K562 (cell line): Measurements from ENCODE around the gene RPL36AL. TPM values are rescaled to one million over a fixed set of nuclear protein-coding genes. Genes with fewer than 3 reads are reported as not detected.

Source experiments
- CC2D1A ChIP-seq: fragments of 450-650 bp; IDR thresholded peaks from 2 replicates; pipeline ENCODE4 v1.6.1; 2017; ENCODE audit warnings: mild to moderate bottlenecking
- HOXB6 ChIP-seq: fragments of 250-450 bp; sonication (Bioruptor Pico); IDR thresholded peaks from 2 replicates; pipeline ENCODE4 v1.5.1; 2022; ENCODE audit warnings: mild to moderate bottlenecking, borderline replicate concordance
- ILF3 ChIP-seq: fragments of 450-650 bp; IDR thresholded peaks from 2 replicates; pipeline ENCODE4 v1.6.1; 2018; ENCODE audit warnings: antibody characterized with exemption, mild to moderate bottlenecking, moderate library complexity, borderline replicate concordance
- KDM5B ChIP-seq: fragments of 200-600 bp; sonication (generic); IDR thresholded peaks from 2 replicates; pipeline ENCODE4 v1.6.1; 2012; ENCODE audit warnings: low read depth, mild to moderate bottlenecking, moderate library complexity, low read length, control low read depth, inconsistent platforms; ENCODE audit not compliant: insufficient replicate concordance
- NCOR1 ChIP-seq: fragments of 450-650 bp; IDR thresholded peaks from 2 replicates; pipeline ENCODE4 v1.6.1; 2016; ENCODE audit warnings: mild to moderate bottlenecking, moderate library complexity
- POLR2A ChIP-seq: fragments of 450-650 bp; conservative IDR thresholded peaks from 2 replicates; pipeline ENCODE4 v1.6.1; 2016
- POLR2AphosphoS2 ChIP-seq: IDR thresholded peaks from 2 replicates; pipeline ENCODE4 v1.6.1; 2012; ENCODE audit warnings: low read length, improper control_type of control experiment
- POLR2B ChIP-seq: fragments of 450-650 bp; IDR thresholded peaks from 2 replicates; pipeline ENCODE4 v1.6.1; 2018; ENCODE audit warnings: low read depth; ENCODE audit not compliant: partially characterized antibody
- SUPT5H ChIP-seq: fragments of 450-650 bp; IDR thresholded peaks from 2 replicates; pipeline ENCODE4 v1.6.1; 2016
- TEAD4 ChIP-seq, 2 experiments: sonication (generic) in 1 of 2; formaldehyde crosslinking in 1 of 2; IDR thresholded peaks; 2 replicates each; pipeline versions ENCODE4 v1.6.1 to v1.8.0; 2012 to 2022; ENCODE audit warnings: borderline replicate concordance in 1 of 2, inconsistent platforms in 1 of 2, low read length in 1 of 2, mild to moderate bottlenecking in 1 of 2, missing genetic modification reagents in 1 of 2
- U2AF1 ChIP-seq: fragments of 200-400 bp; formaldehyde crosslinking; optimal IDR thresholded peaks from 2 replicates; pipeline ENCODE3; 2017; ENCODE audit warnings: mild to moderate bottlenecking, low read depth, low read length, moderate library complexity
- polyA plus RNA-seq, 8 experiments: library from polyadenylated mRNA; depleted of rRNA in 4 of 8; stranded (reverse) in 5 of 8; unstranded in 3 of 8; fragments of >200 nt; fragmentation: Nextera tagmentation in 2 of 8; fragmentation: Illumina TruSeq in 1 of 8; extraction: Ambion mirVana in 2 of 8; extraction: Trizol in 1 of 8; gene quantifications; 2 replicates each; pipeline versions ENCODE4 v1.2.1 to v1.2.3, GENCODE V29; 2011 to 2014; ENCODE audit warnings: inconsistent platforms in 1 of 8, missing spikeins in 1 of 8
- total RNA-seq, 7 experiments: library from RNA; depleted of rRNA in 6 of 7; stranded (reverse); fragments of >200 nt in 6 of 7; fragmentation: Illumina TruSeq in 2 of 7; extraction: Trizol in 2 of 7; gene quantifications; 2 replicates each; pipeline versions ENCODE4 v1.2.1 to v1.2.3, GENCODE V29; 2011 to 2021; ENCODE audit warnings: low replicate concordance in 1 of 7
- TF ChIP-seq, protein P1 (sequence below): fragments of 250-450 bp; sonication (Bioruptor Pico); IDR thresholded peaks from 2 replicates; pipeline ENCODE4 v1.9.0; 2021; ENCODE audit warnings: mild to moderate bottlenecking
- TF ChIP-seq, protein P2 (sequence below): fragments of 200-600 bp; sonication (generic); IDR thresholded peaks from one replicate; pipeline ENCODE4 v1.6.1; 2012; ENCODE audit warnings: mild to moderate bottlenecking, low read depth, low read length, inconsistent platforms

Gene RPL36AL
- total and polyA plus RNA-seq, 9 of the 15 experiments (the other 6 are each of a cell fraction or from before 2014, with no cell fraction given), result 146 to 674 (median 360) TPM

DNA sequence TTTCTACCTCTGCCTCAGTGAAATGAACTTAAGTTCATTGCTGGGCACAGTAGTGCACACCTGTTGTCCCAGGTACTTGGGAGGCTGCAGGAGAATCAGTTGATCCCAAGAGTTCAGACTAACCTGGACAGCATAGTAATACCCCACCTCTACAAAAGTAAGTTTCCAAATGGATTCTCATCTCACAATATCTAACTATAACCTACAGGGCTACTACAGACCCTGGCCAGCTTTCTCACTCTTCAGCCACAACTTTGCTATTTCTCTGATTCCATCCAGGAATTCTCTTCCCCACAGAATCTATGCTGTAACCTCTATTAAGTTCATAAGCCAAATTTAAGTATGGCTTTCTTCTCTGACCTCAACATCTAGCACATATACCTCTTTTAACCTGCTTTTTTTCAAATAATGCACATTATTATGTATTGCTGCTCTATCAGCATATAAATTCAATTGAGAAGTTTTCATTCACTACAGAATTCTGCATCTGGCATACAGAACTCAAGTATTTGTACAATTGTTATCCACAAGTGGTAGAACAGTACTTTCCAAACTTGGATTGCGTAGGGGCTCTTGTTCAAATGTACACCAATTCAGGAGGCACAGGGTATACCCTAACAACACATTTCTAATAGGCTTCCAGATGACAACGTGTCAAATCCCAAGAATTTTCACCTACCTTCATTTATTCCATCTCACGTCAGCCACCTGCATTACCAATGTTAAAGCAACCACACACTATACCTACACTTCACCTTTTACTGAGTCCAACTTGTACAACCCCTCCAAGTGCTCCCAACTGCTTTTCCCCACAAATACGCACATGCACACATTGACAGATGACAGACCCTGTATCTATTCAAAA, 38.1 kb downstream of the RPL36AL start (continued):
- TF ChIP-seq U2AF1 (no peak), NCOR1 (0 out of 2 replicates have a peak, but pooled peaks have one; percentile 15), SUPT5H (peak; percentile 77), POLR2B (peak; percentile 68), CC2D1A (no peak), POLR2AphosphoS2 (peak; percentile 87; the same call in 1 of the 2 replicates), POLR2A (peak; percentile 77), ILF3 (0 out of 2 replicates have a peak, but pooled peaks have one; percentile 74), HOXB6 (CRISPR knock-in tag) (no peak), TEAD4 (IDR thresholded peaks at IDR 0.05; ENCODE audit: low read length) (peak; percentile 6; the same call in 1 of the 2 replicates), TEAD4 (CRISPR knock-in tag; IDR thresholded peaks at IDR 0.05; ENCODE audit: borderline replicate concordance) (no peak), KDM5B (peak; percentile 30)
- TF ChIP-seq, protein P1, sequence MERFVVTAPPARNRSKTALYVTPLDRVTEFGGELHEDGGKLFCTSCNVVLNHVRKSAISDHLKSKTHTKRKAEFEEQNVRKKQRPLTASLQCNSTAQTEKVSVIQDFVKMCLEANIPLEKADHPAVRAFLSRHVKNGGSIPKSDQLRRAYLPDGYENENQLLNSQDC (CRISPR knock-in tag), result no peak
- TF ChIP-seq, protein P2, sequence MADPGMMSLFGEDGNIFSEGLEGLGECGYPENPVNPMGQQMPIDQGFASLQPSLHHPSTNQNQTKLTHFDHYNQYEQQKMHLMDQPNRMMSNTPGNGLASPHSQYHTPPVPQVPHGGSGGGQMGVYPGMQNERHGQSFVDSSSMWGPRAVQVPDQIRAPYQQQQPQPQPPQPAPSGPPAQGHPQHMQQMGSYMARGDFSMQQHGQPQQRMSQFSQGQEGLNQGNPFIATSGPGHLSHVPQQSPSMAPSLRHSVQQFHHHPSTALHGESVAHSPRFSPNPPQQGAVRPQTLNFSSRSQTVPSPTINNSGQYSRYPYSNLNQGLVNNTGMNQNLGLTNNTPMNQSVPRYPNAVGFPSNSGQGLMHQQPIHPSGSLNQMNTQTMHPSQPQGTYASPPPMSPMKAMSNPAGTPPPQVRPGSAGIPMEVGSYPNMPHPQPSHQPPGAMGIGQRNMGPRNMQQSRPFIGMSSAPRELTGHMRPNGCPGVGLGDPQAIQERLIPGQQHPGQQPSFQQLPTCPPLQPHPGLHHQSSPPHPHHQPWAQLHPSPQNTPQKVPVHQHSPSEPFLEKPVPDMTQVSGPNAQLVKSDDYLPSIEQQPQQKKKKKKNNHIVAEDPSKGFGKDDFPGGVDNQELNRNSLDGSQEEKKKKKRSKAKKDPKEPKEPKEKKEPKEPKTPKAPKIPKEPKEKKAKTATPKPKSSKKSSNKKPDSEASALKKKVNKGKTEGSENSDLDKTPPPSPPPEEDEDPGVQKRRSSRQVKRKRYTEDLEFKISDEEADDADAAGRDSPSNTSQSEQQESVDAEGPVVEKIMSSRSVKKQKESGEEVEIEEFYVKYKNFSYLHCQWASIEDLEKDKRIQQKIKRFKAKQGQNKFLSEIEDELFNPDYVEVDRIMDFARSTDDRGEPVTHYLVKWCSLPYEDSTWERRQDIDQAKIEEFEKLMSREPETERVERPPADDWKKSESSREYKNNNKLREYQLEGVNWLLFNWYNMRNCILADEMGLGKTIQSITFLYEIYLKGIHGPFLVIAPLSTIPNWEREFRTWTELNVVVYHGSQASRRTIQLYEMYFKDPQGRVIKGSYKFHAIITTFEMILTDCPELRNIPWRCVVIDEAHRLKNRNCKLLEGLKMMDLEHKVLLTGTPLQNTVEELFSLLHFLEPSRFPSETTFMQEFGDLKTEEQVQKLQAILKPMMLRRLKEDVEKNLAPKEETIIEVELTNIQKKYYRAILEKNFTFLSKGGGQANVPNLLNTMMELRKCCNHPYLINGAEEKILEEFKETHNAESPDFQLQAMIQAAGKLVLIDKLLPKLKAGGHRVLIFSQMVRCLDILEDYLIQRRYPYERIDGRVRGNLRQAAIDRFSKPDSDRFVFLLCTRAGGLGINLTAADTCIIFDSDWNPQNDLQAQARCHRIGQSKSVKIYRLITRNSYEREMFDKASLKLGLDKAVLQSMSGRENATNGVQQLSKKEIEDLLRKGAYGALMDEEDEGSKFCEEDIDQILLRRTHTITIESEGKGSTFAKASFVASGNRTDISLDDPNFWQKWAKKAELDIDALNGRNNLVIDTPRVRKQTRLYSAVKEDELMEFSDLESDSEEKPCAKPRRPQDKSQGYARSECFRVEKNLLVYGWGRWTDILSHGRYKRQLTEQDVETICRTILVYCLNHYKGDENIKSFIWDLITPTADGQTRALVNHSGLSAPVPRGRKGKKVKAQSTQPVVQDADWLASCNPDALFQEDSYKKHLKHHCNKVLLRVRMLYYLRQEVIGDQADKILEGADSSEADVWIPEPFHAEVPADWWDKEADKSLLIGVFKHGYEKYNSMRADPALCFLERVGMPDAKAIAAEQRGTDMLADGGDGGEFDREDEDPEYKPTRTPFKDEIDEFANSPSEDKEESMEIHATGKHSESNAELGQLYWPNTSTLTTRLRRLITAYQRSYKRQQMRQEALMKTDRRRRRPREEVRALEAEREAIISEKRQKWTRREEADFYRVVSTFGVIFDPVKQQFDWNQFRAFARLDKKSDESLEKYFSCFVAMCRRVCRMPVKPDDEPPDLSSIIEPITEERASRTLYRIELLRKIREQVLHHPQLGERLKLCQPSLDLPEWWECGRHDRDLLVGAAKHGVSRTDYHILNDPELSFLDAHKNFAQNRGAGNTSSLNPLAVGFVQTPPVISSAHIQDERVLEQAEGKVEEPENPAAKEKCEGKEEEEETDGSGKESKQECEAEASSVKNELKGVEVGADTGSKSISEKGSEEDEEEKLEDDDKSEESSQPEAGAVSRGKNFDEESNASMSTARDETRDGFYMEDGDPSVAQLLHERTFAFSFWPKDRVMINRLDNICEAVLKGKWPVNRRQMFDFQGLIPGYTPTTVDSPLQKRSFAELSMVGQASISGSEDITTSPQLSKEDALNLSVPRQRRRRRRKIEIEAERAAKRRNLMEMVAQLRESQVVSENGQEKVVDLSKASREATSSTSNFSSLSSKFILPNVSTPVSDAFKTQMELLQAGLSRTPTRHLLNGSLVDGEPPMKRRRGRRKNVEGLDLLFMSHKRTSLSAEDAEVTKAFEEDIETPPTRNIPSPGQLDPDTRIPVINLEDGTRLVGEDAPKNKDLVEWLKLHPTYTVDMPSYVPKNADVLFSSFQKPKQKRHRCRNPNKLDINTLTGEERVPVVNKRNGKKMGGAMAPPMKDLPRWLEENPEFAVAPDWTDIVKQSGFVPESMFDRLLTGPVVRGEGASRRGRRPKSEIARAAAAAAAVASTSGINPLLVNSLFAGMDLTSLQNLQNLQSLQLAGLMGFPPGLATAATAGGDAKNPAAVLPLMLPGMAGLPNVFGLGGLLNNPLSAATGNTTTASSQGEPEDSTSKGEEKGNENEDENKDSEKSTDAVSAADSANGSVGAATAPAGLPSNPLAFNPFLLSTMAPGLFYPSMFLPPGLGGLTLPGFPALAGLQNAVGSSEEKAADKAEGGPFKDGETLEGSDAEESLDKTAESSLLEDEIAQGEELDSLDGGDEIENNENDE, result peak; percentile 12
